ENCODE measurements around the gene KIAA1614.

DNA sequence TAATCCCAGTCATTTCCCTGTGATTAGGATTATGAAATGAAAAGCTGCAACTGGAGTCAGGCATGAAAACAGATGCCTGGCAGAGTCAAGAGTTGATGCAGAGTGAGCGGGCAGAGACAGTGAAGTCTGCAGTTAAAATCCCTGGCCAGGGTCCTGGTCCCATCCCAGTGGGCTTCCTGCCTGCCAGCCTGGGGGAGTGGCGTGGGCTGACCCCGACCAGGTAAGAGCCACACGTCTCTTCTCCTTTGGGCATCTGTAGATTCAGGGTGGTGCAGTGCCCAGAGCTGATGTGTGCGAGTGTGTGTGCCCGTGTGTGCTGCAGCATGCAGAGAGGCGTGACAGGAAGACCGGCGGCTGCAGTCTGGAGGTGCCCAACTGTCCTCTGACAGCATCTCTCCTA is 6.2 kb upstream of the KIAA1614 start:
- TF ChIP-seq, protein P1, sequence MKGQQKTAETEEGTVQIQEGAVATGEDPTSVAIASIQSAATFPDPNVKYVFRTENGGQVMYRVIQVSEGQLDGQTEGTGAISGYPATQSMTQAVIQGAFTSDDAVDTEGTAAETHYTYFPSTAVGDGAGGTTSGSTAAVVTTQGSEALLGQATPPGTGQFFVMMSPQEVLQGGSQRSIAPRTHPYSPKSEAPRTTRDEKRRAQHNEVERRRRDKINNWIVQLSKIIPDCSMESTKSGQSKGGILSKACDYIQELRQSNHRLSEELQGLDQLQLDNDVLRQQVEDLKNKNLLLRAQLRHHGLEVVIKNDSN (CRISPR knock-in tag; IDR thresholded peaks at IDR 0.05) = no peak
- TF ChIP-seq FOXP1 (CRISPR knock-in tag; IDR thresholded peaks at IDR 0.05; ENCODE audit: borderline replicate concordance) (no peak), TEAD4 (CRISPR knock-in tag; IDR thresholded peaks at IDR 0.05) (no peak), ETV6 (CRISPR knock-in tag; IDR thresholded peaks at IDR 0.05) (no peak), RELA (CRISPR knock-in tag; IDR thresholded peaks at IDR 0.05; ENCODE audit: borderline replicate concordance) (no peak), ZNF317 (CRISPR knock-in tag; IDR thresholded peaks at IDR 0.05; ENCODE audit: borderline replicate concordance, low read depth) (no peak), ZNF232 (CRISPR knock-in tag; IDR thresholded peaks at IDR 0.05) (no peak), KAT7 (CRISPR knock-in tag; IDR thresholded peaks at IDR 0.05; ENCODE audit: borderline replicate concordance) (no peak)
- TF ChIP-seq, protein P2, sequence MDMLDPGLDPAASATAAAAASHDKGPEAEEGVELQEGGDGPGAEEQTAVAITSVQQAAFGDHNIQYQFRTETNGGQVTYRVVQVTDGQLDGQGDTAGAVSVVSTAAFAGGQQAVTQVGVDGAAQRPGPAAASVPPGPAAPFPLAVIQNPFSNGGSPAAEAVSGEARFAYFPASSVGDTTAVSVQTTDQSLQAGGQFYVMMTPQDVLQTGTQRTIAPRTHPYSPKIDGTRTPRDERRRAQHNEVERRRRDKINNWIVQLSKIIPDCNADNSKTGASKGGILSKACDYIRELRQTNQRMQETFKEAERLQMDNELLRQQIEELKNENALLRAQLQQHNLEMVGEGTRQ (CRISPR knock-in tag; IDR thresholded peaks at IDR 0.05) = no peak
- TF ChIP-seq, protein P3, sequence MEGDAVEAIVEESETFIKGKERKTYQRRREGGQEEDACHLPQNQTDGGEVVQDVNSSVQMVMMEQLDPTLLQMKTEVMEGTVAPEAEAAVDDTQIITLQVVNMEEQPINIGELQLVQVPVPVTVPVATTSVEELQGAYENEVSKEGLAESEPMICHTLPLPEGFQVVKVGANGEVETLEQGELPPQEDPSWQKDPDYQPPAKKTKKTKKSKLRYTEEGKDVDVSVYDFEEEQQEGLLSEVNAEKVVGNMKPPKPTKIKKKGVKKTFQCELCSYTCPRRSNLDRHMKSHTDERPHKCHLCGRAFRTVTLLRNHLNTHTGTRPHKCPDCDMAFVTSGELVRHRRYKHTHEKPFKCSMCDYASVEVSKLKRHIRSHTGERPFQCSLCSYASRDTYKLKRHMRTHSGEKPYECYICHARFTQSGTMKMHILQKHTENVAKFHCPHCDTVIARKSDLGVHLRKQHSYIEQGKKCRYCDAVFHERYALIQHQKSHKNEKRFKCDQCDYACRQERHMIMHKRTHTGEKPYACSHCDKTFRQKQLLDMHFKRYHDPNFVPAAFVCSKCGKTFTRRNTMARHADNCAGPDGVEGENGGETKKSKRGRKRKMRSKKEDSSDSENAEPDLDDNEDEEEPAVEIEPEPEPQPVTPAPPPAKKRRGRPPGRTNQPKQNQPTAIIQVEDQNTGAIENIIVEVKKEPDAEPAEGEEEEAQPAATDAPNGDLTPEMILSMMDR (IDR thresholded peaks at IDR 0.05) = no peak
- TF ChIP-seq, protein P4, sequence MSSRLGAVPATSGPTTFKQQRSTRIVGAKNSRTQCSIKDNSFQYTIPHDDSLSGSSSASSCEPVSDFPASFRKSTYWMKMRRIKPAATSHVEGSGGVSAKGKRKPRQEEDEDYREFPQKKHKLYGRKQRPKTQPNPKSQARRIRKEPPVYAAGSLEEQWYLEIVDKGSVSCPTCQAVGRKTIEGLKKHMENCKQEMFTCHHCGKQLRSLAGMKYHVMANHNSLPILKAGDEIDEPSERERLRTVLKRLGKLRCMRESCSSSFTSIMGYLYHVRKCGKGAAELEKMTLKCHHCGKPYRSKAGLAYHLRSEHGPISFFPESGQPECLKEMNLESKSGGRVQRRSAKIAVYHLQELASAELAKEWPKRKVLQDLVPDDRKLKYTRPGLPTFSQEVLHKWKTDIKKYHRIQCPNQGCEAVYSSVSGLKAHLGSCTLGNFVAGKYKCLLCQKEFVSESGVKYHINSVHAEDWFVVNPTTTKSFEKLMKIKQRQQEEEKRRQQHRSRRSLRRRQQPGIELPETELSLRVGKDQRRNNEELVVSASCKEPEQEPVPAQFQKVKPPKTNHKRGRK (CRISPR knock-in tag; IDR thresholded peaks at IDR 0.05; ENCODE audit: borderline replicate concordance) = no peak
